ENCODE data around the gene KDM4B.

The KDM4B gene

GRCh38 chr19:5107432-5108122 is 138.7 kb downstream of the KDM4B start:
- DNase-seq (ENCODE audit: low read depth), result no peak

GRCh38 chr19:5108123-5108596 is 139.2 kb downstream of the KDM4B start:
- DNase-seq (ENCODE audit: low read depth), result no peak

- no peak for DNase-seq (ENCODE audit: low read depth)
These were observed 140.0 kb downstream of the KDM4B start for GRCh38 chr19:5108866-5109265.

GRCh38 chr19:5109560-5109959 is 140.6 kb downstream of the KDM4B start:
- DNase-seq (ENCODE audit: low read depth), result no peak

GRCh38 chr19:5110546-5110945 is 141.6 kb downstream of the KDM4B start:
- DNase-seq (ENCODE audit: low read depth), result no peak

GRCh38 chr19:5111051-5111450 is 142.1 kb downstream of the KDM4B start:
- no peak for DNase-seq (ENCODE audit: low read depth)

GRCh38 chr19:5112175-5112574 is 143.3 kb downstream of the KDM4B start:
- DNase-seq (ENCODE audit: low read depth), result no peak

GRCh38 chr19:5112681-5113575 is 144.0 kb downstream of the KDM4B start:
- no peak for DNase-seq (ENCODE audit: low read depth)

GRCh38 chr19:5113633-5114586 is 145.0 kb downstream of the KDM4B start:
- DNase-seq (ENCODE audit: low read depth), result no peak

- DNase-seq (ENCODE audit: low read depth), result no peak
These were observed 145.8 kb downstream of the KDM4B start for GRCh38 chr19:5114727-5115126.

- DNase-seq (ENCODE audit: low read depth), result no peak
These were observed 146.4 kb downstream of the KDM4B start for GRCh38 chr19:5115351-5115750.

- DNase-seq (ENCODE audit: low read depth), result no peak
These were observed 146.9 kb downstream of the KDM4B start for GRCh38 chr19:5115771-5116202.

GRCh38 chr19:5116292-5116691 is 147.4 kb downstream of the KDM4B start:
- DNase-seq (ENCODE audit: low read depth), result no peak

- no peak for DNase-seq (ENCODE audit: low read depth)
These were observed 148.5 kb downstream of the KDM4B start for GRCh38 chr19:5117421-5117820.

- DNase-seq (ENCODE audit: low read depth), result no peak
These were observed 149.1 kb downstream of the KDM4B start for GRCh38 chr19:5118026-5118425.

GRCh38 chr19:5119297-5119998 is 150.5 kb downstream of the KDM4B start:
- DNase-seq (ENCODE audit: low read depth), result no peak

- no peak for DNase-seq (ENCODE audit: low read depth)
These were observed 151.4 kb downstream of the KDM4B start for GRCh38 chr19:5120321-5120720.

- no peak for DNase-seq (ENCODE audit: low read depth)
These were observed 151.9 kb downstream of the KDM4B start for GRCh38 chr19:5120833-5121232.

GRCh38 chr19:5121266-5122120 is 152.6 kb downstream of the KDM4B start:
- no peak for DNase-seq (ENCODE audit: low read depth)

GRCh38 chr19:5122121-5122400 is 153.1 kb downstream of the KDM4B start:
- no peak for DNase-seq (ENCODE audit: low read depth)
